COLO668 (cell line): Measurements from ENCODE around the gene OTUB2.

Experiments
- DNase-seq: peaks from one replicate; lab custom pipeline; 2025; ENCODE audit not compliant: unreplicated experiment; lab: John Stamatoyannopoulos, UW

OTUB2 gene

DNA sequence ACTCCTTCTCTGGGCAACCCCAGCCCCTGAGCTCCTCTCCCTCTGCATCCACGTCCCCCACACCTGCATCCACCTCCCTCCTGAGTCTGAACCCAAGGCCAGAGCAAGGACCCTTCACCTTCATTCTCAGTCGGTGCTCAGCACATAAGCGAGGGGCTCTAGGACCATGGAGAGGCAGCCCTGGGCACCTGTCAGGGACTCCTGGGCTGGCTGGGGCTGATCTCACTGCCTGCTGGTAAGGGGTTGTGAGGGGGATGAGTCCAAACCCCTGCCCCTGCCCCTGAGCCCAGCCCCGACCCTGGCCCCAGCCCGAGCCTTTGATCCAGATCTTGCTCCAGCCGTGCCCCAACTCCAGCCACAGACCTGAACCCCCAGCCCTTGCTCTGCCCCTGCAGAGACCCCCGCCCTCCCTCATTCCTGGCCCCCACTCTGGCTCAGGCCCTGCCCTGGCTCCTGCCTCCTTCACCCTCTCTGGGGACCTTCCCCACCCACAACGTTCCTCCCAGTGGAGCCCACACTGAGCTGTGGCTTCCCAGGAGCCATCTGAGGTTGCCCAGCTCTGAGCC is 29.9 kb upstream of the OTUB2 start:
- DNase-seq, result no peak

DNA sequence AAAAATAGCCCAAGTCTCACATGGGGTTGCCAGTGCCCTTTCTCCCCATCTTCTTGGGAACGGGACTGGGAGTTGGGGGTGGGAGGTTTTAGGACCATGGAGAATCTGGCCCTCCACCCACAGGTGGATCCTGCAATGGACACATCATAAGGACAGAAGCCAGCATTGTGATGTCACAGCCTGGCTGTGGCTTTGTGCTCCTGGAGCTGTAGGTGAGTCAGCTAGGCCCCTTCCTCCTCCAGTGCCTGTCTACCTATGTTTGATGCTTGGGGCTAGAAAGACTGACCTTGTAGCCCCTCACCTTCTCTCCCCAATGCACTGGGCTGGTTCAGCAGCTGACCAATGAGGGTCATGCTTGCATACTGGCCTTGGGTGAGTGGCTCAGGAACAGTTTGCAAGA is 29.1 kb upstream of the OTUB2 start, which contains the start of gene CCDC197:
Gene CCDC197 (plus strand): TSS at position 220 of the 400 bp plus-strand sequence. CDS start 831 bp downstream, outside the sequence.
- no peak for DNase-seq

DNA sequence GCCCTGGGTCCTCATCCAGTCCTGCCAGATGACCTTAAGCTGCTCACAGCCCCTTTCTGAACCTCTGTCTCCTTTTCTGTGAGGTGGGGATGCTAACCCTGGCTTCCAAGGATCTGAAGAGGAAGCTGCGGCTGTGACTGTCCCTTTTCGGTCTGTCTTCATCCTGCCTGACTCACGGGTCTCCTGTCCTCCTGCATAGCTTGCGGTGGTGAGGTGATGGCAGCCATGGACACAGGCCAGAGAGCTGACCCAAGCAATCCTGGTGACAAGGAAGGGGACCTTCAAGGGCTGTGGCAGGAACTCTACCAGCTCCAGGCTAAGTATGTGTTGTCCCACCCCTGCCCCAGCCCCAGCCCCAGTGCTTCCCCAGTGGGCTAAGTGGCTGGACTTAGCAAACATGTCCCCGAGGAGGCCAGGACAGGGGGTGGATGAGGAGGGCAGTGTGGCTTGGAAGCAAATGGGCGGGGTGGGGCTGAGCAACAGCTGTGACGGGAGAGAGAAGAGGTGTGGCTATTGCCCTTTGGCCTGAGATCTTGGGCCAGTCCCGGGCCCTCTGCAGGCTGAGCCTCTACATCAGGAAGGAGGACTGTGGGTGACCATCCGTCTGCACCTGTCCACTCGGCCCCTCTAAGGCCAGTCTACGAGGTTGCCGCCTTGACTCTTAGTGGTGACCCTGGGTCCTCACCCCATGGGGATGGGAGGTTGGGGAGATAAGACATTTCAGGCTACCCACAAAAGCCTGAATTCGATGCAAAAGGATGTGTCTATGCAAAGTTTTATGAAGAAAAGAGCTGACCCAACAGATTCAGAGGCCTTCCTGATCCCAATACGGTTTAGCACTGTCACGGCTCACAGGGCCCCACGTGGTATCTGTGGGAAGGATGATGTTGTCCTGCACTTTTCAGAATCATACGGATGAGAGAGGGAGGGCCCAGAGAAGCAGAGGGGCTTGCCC is 27.9 kb upstream of the OTUB2 start:
- no peak for DNase-seq

DNA sequence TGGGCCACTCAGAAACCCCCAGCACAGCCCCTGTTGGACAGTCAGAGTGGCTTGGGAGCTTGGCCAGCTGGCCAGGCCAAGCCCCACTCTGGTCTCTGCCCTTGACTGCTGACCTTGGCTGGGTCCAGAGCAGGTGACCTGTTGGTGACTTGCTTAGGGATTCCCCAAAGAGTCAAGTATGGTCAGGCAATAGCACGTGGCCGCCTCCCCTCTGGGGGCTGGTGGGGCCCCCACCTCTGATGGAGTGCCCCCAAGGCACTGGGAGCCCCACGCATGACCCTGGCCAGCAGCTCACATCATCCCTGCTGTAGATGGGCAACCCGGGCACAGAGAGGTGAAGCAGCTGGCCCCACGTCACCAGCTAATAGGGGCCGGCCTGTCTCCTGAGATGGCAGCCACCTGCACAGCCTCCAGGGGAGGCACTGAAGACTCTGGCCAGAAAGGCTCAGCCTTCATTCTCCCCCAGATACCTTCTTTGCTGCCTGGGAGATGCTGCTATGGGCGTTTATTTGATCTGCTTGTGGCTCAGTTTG is 27.2 kb upstream of the OTUB2 start:
- DNase-seq, result no peak

DNA sequence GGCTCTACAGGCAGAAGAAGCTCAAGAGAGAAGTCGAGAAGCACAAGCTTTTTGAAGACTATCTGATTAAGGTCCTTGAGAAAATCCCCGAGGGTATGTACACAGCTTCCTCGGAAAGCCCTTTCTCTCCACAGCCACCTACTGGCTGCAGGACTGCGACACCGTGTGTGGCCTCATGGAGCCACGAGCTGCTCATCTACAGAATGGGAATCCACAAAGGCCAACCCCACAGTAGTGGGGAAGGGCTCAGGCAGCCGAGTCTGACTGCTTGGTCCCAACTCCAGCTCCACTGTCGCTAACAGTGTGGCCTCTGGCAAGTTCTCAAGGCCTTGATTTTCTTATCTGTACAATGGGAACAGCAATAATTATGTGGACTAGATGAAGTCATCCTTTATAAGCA is 26.6 kb upstream of the OTUB2 start:
- no peak for DNase-seq

DNA sequence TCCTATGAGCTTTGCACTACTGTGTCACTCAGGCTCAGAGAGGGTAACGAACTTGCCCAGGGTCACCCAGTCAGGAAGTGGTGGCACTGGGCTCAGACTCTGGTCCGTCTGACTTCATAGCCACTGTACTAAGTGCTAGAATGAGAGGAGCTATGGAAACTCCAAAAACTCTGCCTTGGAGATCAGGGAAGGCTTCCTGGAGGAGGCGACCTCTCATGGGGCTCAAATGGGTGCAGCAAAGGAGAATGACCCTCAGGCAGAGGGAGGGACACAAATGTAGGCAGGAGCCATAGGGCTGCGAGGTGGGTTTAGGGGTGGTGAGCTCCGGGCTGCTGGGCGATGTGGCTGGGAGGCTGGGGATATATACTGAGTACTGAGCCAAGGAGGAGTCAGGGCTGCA is 25.9 kb upstream of the OTUB2 start:
- no peak for DNase-seq

DNA sequence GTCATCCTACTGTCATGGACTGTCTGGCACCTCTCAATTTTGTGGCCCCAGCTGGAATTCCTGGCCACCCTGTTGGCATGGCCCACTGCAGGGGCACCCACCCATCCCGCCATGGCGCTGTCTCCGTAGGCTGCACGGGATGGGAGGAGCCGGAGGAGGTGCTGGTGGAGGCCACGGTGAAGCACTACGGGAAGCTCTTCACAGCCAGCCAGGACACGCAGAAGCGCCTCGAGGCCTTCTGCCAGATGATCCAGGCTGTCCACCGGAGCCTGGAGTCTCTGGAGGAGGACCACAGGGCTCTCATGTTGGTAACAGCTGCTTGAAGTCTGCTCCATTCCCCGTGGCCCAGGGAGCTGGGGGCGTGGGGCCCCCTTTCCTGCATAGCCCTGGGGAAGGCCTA is 25.1 kb upstream of the OTUB2 start:
- DNase-seq, result no peak

DNA sequence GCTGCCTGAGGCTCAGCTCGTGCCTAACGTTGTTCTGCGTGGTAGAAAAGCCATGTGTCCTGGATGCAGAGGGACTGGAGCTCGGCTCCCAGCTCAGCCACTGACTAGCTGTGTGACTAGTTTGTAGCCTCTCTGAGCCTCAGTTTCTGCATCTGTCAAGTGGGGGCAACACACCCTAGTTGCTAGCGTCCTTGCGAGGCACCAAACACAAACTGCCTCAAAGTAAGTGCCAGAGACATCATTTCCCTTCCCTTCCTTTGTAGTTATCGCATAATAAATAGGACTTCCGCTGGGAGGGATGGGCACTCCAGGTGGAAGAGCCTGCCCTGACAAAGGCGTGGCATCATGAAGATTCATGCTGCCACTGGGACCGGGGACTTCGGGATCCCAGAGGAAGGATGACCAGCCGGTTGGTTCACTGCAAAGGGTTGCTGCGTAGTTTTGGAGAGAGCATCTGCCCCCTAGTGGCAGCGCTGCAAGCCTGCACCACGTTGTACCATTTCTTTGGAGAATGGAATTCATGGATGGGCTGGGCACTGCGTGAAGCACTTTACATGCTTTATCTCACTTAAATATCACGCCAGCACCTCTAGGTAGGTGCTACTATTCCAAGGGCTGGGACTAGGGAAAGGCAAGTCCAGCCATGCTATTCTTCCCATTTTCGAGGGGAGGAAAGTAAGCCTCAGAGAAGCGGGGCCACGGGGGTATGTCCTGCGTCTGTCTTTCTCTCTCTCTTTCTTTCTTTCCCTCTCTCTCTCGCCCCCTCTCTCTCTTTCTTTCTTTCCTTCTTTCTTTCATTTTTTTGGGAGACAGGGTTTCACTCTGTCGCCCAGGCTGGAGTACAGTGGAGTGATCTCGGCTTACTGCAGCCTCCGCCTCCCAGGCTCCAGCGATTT is 24.4 kb upstream of the OTUB2 start:
- DNase-seq, result peak; percentile 71

DNA sequence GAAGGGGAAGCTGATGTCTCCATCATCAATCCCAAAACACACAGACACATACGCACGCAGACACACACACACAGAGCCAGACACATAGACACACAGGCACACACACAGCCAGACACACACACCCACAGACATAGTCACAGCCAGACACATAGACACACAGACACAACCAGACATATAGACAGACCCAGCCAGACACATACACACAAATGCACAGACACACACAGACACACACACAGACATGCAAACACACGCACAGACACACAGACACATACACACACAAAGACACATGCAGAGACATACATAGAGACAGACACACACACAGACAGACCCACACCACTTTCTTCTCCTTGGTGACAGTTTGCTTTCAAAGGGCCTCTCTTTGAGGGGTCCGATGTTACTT is 22.7 kb upstream of the OTUB2 start:
- DNase-seq, result no peak

DNA sequence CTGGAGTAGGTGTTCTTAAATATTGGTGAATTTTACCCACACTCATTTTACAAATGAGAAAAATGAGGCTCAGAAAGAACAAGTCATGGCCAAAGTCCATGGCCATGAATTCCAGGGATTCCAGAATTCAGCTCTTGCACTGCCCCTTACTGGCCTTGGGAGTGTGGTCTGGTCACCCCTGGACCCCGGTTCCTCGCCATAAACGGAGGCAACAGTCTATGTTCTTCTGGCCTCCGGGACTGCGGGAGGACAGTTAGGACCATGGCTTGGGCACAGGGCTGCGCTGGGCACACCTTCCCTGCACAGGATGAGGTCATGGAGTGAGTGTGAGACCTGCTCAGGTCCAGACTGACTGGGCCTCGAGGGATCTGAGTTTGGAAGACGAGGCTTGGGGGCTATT is 22.1 kb upstream of the OTUB2 start:
- no peak for DNase-seq

DNA sequence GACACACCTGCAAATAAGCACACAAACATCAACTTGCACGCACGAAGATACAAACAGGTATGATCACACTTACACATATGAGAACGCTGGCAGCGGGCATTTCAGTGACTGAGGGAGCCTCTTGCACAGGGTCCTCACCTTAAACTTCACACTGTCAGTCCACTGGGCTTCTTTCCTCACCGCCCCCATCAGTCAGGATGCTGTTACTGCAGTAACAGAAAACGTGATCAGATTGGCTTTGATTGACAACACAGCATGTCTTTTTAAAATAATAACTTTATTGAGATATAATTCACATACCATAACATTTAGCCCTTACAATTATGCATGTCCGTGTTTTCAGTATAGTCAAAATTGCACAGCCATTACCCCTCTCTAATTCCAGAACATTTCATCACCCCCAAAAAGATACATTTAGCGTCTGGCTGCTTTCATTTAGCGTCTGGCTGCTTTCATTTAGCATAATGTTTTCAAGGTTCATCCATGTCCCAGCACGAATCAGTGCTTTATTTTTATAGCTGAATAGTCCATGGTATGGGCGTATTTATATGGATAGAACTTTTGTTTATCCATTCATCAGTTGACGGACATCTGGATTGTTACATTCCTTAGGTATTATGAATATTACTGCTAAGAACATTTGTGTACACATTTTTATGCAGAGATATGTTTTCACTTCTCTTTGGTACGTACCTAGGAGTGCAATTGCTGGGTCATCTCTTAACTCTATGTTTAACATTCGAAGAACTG is 20.6 kb upstream of the OTUB2 start:
- DNase-seq, result no peak

DNA sequence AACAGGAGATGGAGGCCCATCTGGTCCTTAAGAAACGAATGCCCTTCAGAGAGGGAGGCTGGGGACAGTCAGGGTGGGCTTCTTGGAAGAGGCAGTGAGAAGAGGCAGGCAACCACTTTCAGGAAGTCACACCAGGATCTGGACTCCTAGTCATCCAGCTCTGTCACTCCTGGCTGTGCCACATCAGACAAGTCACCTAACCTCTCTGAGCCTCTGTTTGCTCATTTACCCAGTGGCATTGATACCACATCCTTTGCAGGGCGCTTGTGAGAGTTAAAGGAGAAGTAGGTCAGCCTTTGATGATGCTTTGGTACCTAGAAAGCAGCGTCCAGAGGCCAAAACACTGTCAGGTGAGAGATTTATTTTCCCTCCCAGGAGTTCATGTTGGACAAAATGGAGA is 17.9 kb upstream of the OTUB2 start:
- DNase-seq, result no peak

DNA sequence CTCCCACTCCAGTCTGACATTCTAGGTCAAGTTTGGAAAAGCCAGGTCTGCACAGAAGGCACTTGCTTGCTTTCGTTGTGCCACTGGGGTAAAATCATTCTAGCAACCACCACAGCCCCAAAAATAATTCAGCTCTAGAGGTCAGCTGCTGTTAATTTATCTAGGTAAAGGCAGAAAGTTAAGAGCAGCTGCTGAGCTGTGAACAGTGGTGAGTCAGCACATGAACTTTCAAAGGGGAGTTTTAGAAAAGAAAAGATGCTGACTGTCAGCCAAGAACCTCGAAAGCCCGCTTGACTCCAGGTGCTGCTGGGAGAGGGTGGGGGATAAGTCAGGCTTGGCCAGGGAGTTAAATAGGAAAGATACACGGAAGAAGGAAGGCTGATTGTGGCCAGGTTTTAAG is 16.4 kb upstream of the OTUB2 start:
- DNase-seq, result no peak

DNA sequence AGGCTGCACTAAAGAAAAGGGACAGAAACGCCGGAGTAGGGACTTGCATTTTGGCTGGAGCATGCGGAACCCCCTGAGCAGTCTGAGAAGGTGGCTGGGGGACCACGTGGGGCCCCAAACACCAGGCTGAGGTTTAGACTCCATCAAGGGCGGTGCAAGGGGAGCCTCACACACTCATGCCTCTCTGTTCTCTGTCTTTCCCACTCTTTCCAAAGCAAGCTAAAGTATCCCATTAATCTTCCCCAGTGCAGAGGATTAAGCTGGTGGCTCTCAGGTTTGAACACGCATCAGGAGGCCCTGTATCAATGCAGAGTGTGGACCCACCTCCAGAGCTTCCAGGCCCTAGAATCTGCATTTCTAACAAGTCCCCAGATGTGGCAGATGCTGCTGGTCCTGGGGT is 15.5 kb upstream of the OTUB2 start:
- DNase-seq, result no peak

DNA sequence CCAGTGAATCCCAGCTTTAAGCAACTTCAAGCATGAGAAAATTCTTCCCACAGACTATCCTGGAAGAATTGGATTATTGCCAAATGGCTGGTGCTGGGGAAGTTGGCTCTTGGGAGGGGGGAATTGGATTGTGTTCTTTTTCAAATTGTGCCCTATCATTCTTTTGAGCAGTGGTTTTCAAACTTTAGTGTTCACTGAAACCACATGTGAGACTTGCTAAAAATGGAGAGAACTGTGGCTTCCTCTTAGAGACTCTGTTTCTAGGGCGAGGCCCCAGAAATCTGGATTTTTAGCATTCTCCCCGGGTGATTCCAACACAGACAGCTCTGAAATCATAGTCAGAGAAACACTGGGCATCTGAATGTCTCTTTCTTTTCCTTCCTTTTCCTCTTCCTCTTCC is 14.3 kb upstream of the OTUB2 start:
- DNase-seq, result no peak

DNA sequence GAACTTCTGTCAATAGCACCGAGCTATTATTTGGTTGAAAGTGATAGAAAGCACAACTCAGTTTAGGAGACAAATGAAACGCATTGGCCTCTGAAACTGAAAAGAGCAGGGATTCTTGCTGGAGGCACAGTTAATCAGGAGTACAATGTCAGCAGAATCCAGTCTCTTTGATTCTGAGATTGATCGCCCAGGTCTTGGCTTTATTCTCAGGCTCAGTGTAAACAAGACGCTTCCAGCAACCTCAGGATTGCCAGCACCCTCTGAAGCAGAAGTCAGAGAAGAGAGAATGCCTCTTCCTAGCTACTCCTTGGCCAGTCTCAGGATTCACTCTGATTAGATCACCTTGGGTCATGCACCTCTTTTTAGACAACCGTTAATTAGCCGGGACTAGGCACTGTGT is 11.8 kb upstream of the OTUB2 start:
- no peak for DNase-seq

DNA sequence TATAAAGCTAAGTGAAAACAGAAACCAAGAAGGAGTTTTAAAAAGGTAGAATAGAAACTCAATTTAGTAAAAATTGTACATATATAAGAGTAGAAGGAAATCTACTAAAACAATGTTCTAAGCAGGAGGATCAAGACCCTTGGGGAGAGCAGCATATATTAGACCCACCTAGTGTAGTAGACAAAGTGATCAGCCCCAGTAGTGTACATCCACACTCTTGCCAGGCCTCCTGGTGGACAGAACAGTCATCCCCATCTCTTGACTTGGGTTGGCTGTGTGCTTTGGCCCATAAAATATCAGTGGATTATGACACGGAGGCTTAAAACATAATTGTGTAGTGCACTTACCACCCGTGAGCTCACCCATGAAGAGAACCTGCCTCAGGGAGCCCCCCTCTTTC is 10.9 kb upstream of the OTUB2 start:
- no peak for DNase-seq

DNA sequence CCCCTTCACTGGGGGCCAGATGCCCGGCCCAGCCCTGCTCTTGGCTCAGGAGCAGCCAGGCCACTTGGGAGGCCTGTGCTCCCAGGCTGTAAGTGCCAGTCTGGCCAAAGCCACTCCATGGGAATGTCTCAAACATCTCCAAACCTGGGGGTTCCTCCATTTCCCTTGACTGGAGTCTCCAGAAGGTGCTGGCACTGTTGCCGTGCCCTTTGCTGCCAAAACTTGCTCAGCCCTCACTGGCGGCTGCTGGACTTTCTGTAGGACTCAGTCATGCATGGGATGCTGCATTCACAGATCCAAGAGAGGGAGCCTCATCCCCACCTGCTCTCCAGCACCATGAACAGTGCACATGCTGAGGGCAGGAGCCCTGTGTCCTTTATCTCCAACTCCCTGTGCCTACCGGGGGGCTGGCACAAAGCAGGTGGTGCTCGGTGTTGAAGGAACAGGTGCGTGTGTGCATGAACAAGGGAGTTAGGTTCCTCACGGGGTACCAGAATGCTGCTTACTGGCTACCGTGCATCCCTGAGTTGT is 9.6 kb upstream of the OTUB2 start:
- DNase-seq, result no peak

DNA sequence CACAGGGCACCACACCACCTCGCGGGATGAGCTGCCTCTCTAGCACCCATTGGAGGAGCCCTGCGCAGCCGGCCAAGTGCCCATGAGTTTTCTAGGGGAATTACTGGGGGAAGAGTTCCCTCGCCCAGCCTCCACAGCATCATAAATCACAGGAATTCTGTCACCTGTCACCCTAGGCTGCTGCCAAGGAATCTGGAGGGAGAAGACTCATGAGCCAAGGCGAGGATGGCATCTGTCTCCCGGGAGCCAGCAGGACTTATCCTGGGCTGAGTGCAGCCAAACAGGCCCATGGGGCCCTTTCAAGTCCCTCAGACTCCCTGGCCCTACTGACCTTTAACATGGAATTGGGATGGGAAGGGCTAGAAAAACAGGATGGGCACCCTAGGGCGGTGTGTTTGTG is 7.8 kb upstream of the OTUB2 start:
- no peak for DNase-seq

DNA sequence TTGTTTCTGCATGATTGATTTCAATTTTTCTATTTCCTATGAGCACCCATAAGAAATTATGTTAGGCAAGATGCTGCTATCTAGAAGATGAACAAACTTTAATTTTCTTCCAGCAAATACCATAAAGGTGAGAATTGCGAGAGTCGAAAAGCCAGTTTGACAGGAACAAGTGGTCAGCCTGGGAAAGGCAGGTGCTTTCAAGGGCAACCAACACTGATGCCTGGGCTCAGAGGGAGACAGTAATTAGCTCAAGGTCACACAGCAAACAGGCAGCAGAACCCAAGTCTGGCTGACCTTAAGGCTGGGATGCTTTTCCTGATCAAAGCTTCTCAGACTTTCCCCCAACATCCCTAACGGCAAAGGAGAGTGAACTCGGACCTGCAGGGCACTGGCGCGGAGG is 6.8 kb upstream of the OTUB2 start:
- DNase-seq, result no peak
